ENCODE data around the gene POLD1.

Gene POLD1

DNA sequence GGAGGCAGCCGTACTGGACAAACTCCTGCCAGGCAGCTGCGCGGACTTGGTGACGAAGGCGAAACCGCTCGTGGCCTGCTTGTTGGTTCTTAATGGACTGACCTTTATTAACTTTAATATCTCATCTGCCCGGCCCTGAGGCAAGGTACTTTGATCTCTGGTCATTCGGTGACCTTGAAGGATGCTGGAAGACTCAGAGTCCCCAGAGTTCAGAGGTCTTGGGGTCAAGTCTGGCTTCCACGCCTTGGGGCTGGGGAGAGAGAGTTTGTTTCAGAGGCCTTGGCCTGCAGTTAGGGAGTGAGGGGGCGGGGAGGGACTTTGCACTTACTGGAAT is 82.5 kb downstream of the POLD1 start:
- no peak for DNase-seq (ENCODE audit: low read depth)

DNA sequence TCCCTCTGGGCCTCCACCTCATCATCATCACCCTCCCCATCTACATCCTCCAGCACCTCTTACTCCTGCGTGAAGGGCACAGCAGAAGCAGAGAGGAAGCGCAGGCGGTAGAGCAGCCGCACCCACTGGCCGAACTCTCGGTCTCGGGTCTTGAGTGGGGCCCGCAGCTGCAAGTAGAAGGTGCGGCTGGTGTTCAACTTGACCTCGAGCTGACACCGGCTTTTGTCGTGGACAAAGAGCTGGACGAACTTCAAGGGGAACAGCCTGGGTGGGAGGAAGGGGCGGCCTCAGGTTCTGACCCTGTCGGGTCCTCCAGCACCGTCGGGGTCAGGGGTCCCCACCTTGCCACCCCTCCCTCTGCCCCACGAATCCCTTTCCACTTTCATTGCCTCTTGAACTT is 83.4 kb downstream of the POLD1 start:
- DNase-seq (ENCODE audit: low read depth): no peak
